IPS-18a (cell line): ENCODE results near the gene RSU1.
"Not testable (repeated sequence)": the region's sequence is repeated elsewhere in the genome, so short reads cannot be mapped to it uniquely, and the experiment has no call there.

Experiments used
- H3K27ac ChIP-seq: one replicate; pipeline ENCODE4 v1.5.1; 2013; ENCODE audit warnings: low read length
- H3K27me3 ChIP-seq: one replicate; pipeline ENCODE4 v1.6.1; 2013; ENCODE audit warnings: mild to moderate bottlenecking, low read length; ENCODE audit not compliant: control insufficient read depth, insufficient read depth
- H3K36me3 ChIP-seq: one replicate; pipeline ENCODE4 v1.6.1; 2013; ENCODE audit warnings: low read depth, low read length; ENCODE audit not compliant: control insufficient read depth
- H3K4me1 ChIP-seq: one replicate; pipeline ENCODE4 v1.6.1; 2013; ENCODE audit warnings: low read depth, low read length; ENCODE audit not compliant: control insufficient read depth
- H3K4me3 ChIP-seq: one replicate; pipeline ENCODE4 v1.5.1; 2013; ENCODE audit warnings: low read length
- H3K9ac ChIP-seq: one replicate; pipeline ENCODE4 v1.6.1; 2013; ENCODE audit warnings: mild to moderate bottlenecking, low read length, moderate library complexity
- H3K9me3 ChIP-seq: one replicate; pipeline ENCODE4 v1.6.1; 2013; ENCODE audit warnings: low read depth, low read length; ENCODE audit not compliant: control insufficient read depth

Gene RSU1

GRCh38 chr10:16754765-16755164, 62.5 kb downstream of the RSU1 start:
- Histone ChIP-seq H3K36me3 (peaks cover 8% of the 10 kb centered on the region), H3K4me3 (no peak overlapping the region), H3K9ac (no peak overlapping the region), H3K27me3 (no peaks in the 10 kb centered on the region), H3K9me3 (no peaks in the 10 kb centered on the region), H3K4me1 (no peaks in the 10 kb centered on the region), H3K27ac (no peak overlapping the region)

- H3K27me3 ChIP-seq, H3K36me3 ChIP-seq, H3K4me1 ChIP-seq, H3K27ac ChIP-seq, H3K4me3 ChIP-seq, H3K9me3 ChIP-seq, H3K9ac ChIP-seq: not testable (repeated sequence)
Observed at GRCh38 chr10:16752849-16753248, 64.4 kb downstream of the RSU1 start.

- Histone ChIP-seq H3K36me3 (peaks cover 8% of the 10 kb centered on the region), H3K9me3 (no peaks in the 10 kb centered on the region), H3K9ac (no peak overlapping the region), H3K4me1 (no peaks in the 10 kb centered on the region), H3K27ac (no peak overlapping the region), H3K27me3 (no peaks in the 10 kb centered on the region), H3K4me3 (no peak overlapping the region)
Observed at GRCh38 chr10:16752099-16752498, 65.1 kb downstream of the RSU1 start.

GRCh38 chr10:16751244-16751643, 66.0 kb downstream of the RSU1 start:
- H3K9me3 ChIP-seq = no peaks in the 10 kb centered on the region
- H3K4me1 ChIP-seq = no peaks in the 10 kb centered on the region
- H3K36me3 ChIP-seq = peaks cover 8% of the 10 kb centered on the region
- H3K4me3 ChIP-seq = no peak overlapping the region
- no peak overlapping the region for H3K9ac ChIP-seq
- H3K27me3 ChIP-seq = no peaks in the 10 kb centered on the region
- H3K27ac ChIP-seq = no peak overlapping the region

GRCh38 chr10:16750461-16750860, 66.8 kb downstream of the RSU1 start:
- Histone ChIP-seq H3K4me1 (no peaks in the 10 kb centered on the region), H3K4me3 (no peak overlapping the region), H3K9me3 (no peaks in the 10 kb centered on the region), H3K27me3 (no peaks in the 10 kb centered on the region), H3K9ac (no peak overlapping the region), H3K27ac (no peak overlapping the region), H3K36me3 (peaks cover 8% of the 10 kb centered on the region)

- Histone ChIP-seq H3K4me1 (no peaks in the 10 kb centered on the region), H3K27ac (no peak overlapping the region), H3K9ac (no peak overlapping the region), H3K27me3 (no peaks in the 10 kb centered on the region), H3K4me3 (no peak overlapping the region), H3K36me3 (peaks cover 8% of the 10 kb centered on the region), H3K9me3 (no peaks in the 10 kb centered on the region)
Observed at GRCh38 chr10:16748749-16749148, 68.5 kb downstream of the RSU1 start.

- H3K27ac ChIP-seq = no peak overlapping the region
- H3K9me3 ChIP-seq = no peaks in the 10 kb centered on the region
- no peaks in the 10 kb centered on the region for H3K27me3 ChIP-seq
- no peaks in the 10 kb centered on the region for H3K4me1 ChIP-seq
- H3K4me3 ChIP-seq = no peak overlapping the region
- no peak overlapping the region for H3K9ac ChIP-seq
- H3K36me3 ChIP-seq = peaks cover 5% of the 10 kb centered on the region
Observed at GRCh38 chr10:16746856-16747255, 70.4 kb downstream of the RSU1 start.

GRCh38 chr10:16745061-16745460, 72.2 kb downstream of the RSU1 start:
- no peaks in the 10 kb centered on the region for H3K9me3 ChIP-seq
- no peaks in the 10 kb centered on the region for H3K36me3 ChIP-seq
- H3K4me3 ChIP-seq = no peak overlapping the region
- no peak overlapping the region for H3K9ac ChIP-seq
- H3K4me1 ChIP-seq = no peaks in the 10 kb centered on the region
- H3K27me3 ChIP-seq = no peaks in the 10 kb centered on the region
- H3K27ac ChIP-seq = no peak overlapping the region

- Histone ChIP-seq H3K9ac (no peak overlapping the region), H3K4me3 (no peak overlapping the region), H3K27ac (no peak overlapping the region), H3K27me3 (no peaks in the 10 kb centered on the region), H3K4me1 (no peaks in the 10 kb centered on the region), H3K36me3 (no peaks in the 10 kb centered on the region), H3K9me3 (no peaks in the 10 kb centered on the region)
Observed at GRCh38 chr10:16742165-16742960, 74.9 kb downstream of the RSU1 start.

- H3K36me3 ChIP-seq = no peaks in the 10 kb centered on the region
- H3K4me1 ChIP-seq = no peaks in the 10 kb centered on the region
- no peaks in the 10 kb centered on the region for H3K27me3 ChIP-seq
- H3K9me3 ChIP-seq = no peaks in the 10 kb centered on the region
- no peak overlapping the region for H3K9ac ChIP-seq
- H3K27ac ChIP-seq = no peak overlapping the region
- H3K4me3 ChIP-seq = no peak overlapping the region
Observed at GRCh38 chr10:16741540-16741939, 75.7 kb downstream of the RSU1 start.

GRCh38 chr10:16737420-16737819, 79.8 kb downstream of the RSU1 start:
- Histone ChIP-seq H3K27ac (no peak overlapping the region), H3K4me1 (no peaks in the 10 kb centered on the region), H3K9me3 (no peaks in the 10 kb centered on the region), H3K9ac (no peak overlapping the region), H3K27me3 (no peaks in the 10 kb centered on the region), H3K36me3 (no peaks in the 10 kb centered on the region), H3K4me3 (no peak overlapping the region)

GRCh38 chr10:16735671-16736070, 81.6 kb downstream of the RSU1 start:
- Histone ChIP-seq H3K4me3 (no peak overlapping the region), H3K27me3 (no peaks in the 10 kb centered on the region), H3K36me3 (no peaks in the 10 kb centered on the region), H3K27ac (no peak overlapping the region), H3K9ac (no peak overlapping the region), H3K4me1 (no peaks in the 10 kb centered on the region), H3K9me3 (no peaks in the 10 kb centered on the region)
